ENCODE measurements around the gene MNS1. TPM values are rescaled to one million over a fixed set of nuclear protein-coding genes. Genes with fewer than 3 reads are reported as not detected.
A peak's percentile ranks its signal among the peaks of the same experiment; 100 is the strongest.
"Not testable (repeated sequence)": the region's sequence is repeated elsewhere in the genome, so short reads cannot be mapped to it uniquely, and the experiment has no call there.

The MNS1 gene
- total RNA-seq, 1 donor from 2014 or later, result 0.20 TPM

DNA sequence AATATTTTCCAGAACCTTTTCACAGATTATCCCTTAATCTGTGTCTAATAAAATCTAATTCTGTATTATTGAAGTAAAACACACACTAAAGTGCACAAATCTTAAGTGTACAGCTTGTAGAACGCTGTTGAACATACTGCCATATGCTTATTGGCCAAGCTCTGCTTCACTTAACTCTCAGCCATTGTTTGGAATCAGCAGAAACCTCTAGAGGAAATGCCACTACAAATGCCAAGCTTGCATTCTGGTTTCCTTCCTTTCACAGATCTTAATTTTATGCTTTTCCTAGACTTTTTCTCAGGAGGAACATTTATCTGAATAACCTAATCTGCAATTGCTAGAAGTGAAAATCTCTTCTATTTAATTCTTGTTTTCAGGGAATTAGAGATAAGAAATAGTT is 10.1 kb downstream of the MNS1 start:
- peak; percentile 15 to 54 for DNase-seq (ENCODE audit: low read depth in 2 of 2)

DNA sequence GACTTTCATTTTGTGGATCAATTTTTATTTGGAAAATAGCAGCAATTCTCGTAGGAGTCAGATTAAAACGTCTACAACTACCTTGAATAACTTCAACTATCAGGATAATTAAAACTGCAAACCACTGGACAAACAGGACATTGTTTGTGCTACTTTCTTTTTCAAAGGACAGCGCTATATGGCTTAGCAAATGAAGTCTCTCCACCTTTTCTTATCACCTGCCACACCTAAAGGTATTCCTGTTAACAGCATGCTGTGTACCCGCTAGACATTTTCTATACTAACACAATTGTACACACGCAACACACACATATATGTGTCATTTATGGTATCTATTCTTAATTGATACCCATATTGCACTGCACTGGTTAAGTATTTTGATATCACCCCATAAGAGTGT is 19.2 kb downstream of the MNS1 start:
- no peak for DNase-seq (ENCODE audit: low read depth in 2 of 2)

DNA sequence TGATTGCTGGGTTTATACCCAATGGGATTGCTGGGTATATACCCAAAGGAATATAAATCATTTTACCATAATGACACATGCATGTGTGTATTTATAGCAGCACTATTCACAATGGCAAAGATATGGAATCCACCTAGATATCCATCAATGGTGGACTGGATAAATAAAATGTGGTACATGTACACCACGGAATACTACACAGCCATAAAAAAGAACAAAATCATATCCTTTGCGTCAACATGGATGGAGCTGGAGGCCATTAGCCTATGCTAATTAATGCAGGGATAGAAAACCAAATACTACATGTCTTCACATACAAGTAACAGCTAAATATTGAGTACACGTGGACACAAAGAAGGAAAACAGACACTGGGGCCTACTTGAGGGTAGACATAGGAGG is 22.6 kb downstream of the MNS1 start:
- no peak for DNase-seq (ENCODE audit: low read depth in 2 of 2)

DNA sequence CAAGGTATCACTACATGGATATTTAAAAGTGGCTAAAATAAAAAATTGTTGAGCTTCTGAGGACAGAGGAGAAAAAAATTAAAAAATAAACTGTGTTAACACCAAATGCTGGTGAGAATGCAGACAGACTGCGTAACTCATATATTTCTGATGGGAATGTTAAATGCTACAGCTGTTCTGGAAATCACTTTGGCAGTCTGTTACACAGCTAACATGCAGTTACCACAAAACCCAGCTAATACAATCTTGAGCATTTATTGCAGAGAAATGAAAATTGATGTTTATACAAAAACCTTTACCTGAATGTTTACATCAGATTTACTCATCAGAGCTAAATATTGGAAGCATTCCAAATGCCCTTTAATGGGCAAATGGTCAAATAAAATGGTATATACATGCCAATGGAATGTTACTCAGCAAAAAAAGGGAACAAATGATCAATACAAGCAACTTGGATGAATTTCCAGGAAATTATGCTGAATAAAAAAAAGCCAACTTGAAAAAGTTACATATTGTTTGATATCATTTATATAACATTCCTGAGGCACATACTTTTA is 24.6 kb downstream of the MNS1 start:
- no peak for DNase-seq (ENCODE audit: low read depth in 2 of 2)

DNA sequence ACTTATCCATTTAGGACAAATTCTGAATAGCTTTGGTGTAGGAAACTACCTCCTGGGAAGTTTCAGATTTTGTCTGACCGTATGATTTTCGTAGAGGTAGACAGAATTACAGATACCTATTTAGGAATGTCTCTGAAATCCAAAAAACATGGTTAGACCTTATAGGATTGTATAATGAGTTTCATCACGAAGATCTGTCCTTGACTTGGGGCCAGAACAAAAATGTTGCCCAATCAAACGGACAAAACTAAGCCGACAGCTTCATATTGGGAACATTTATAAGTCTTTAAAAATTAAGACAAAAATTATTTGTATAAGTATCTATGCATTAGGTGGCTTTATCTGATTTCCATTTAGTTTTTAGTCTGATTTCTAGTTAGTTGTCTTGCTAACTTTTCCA is 32.6 kb downstream of the MNS1 start:
- no peak for DNase-seq (ENCODE audit: low read depth in 2 of 2)

DNA sequence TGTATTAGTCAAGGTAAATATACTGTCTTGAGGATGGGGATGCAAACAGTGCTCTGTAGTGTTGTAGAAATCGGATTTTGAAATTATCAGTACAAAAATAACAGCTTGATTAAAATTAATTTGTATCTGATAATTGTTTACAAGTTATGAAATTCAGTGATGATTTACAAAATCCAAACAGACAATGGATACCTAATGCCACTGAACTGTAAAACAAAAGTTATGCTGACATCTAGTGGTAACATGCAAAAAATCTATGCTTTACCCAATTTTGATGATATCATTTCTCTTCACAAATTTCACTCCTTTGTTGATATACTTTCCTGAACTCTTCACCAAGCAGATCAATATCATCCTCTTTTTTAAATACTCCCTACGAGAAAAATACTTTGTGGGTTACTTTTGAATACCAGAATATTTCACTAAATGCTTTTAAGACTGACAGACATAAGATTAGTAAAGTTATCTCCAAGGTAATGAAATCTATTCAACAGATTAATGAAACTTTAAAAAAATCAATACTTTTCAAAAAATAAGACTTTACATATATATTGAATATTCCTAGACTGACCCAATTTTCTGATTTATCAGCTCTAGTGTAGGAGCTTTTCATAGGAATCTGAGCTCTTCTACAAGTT is 36.0 kb downstream of the MNS1 start:
- DNase-seq (ENCODE audit: low read depth in 2 of 2), result peak; percentile 45 to 48

DNA sequence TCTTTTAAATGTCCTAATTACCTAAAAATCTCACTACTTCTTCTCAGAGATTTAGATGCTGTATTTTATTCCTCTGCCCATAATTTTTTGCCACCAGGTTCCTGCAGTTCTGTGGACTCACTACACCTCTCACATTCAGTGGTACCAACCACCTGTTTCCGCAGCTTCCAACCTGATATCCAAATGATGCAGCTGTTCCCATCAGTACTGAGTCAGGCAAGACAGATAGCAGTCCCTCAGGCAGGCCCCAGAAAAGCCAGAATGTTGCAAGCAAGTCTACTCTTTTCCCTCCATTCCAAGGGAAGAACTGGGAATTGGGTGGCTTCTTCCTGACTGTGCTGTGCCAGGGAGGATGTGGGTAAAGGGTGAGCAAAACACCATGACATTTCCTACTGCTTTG is 39.0 kb downstream of the MNS1 start:
- no peak for DNase-seq (ENCODE audit: low read depth in 2 of 2)

DNA sequence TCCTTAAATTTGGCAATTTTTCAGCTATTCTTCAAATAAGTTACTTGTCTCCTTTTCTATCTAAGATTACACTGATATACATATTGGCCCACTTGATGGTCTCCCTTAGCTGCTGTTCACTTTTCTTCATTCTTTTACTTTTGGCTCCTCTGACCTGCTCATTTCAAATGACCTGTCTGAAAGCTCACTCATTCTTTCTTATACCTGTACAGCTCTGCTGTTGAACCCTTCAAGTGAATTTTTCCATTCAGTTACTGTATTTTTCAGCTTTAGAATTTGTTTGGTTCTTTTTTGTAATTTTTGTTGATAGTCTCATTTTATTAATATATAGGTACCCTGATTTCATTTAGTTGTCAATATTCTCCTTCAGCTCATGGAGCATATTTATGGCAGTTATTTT is 39.7 kb downstream of the MNS1 start:
- no peak for DNase-seq (ENCODE audit: low read depth in 2 of 2)

DNA sequence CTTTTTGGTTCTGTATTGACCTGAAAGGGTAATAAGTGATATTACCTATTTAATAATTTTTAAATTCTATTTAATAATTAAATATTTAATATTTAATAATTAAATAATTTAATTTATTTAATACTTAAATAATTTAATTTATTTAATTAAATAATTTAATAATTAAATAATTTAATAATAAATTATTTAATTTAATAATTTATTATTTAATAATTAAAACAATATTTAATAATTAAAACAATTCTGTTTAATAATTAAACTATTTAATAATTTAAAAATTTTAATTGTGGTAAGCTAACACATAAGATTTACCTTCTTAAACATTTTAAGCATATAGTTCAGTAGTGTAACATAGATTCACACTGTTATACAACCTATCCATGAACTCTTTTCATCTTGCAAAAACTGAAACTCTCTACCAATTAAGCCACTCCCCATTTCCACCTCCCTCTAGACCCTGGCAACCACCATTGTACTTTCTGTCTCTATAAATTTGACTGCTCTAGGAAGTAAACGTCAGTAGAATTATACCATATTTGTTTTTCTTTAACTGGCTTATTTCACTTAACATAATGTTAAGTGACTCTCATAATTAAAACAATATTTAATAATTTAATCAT is 51.7 kb downstream of the MNS1 start:
- not testable (repeated sequence) for DNase-seq (ENCODE audit: low read depth in 2 of 2)

DNA sequence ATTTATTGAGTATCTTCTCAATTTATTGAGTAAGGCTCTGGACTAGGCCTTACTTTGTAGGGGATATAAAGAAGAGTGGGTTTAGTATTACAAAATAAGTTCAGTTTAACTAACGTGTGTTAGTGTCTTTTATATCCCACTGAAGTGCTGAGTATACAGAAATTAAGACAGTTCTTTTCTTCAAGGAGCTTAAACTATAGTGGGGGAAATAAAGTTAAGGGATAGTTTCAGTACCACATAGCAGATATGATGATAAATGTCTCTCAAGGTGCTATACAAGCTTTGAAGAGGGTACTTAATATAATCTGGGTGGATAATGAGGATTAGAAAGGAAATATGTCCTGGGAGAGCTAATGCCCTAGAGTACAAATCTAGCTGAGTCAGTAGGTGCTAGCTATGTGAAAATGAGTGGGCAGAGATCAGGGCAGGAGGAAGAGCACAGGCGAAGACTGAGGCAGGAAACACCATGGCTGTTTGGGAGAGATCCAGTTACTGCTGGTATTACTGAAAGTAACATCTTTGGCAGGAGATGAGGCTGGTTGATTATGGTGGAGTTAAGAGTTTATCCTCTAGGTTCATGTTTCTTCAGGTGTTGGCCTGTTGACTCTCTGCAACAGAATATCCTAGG is 53.7 kb downstream of the MNS1 start:
- DNase-seq (ENCODE audit: low read depth in 2 of 2), result no peak

DNA sequence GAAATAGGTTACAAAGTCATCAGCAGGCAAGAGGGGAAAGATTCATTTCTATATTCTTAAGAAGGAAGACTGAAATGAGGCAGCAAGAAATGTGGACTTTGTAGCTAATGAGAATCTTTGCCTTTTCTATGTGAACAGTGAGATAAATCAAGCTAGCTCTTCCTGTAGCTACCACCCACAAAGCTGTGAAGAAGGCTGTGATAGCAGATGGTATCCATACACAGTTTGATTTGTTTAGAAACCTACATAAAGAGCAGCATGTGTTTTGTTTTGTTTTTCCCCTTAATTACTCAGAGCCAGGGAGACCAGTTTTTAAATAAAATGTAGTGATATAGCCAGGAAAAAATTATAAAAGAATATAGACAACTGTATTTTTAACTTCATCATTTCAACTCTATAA is 54.2 kb downstream of the MNS1 start:
- DNase-seq (ENCODE audit: low read depth in 2 of 2), result no peak

DNA sequence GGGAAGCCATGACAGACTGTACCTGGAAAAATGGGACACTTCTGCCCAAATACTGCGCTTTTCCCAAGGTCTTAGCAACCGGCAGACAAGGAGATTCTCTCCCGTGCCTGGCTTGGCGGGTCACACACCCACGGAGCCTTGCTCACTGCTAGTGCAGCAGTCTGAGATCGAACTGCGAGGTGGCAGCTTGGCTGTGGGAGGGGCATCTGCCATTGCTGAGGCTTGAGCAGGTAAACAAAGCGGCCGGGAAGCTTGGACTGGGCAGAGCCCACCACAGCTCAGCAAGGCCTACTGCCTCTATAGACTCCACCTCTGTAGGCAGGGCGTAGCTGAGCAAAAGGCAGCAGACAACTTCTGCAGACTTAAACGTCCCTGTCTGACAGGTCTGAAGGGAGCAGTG is 65.7 kb downstream of the MNS1 start:
- DNase-seq (ENCODE audit: low read depth in 2 of 2), result not testable (repeated sequence)

DNA sequence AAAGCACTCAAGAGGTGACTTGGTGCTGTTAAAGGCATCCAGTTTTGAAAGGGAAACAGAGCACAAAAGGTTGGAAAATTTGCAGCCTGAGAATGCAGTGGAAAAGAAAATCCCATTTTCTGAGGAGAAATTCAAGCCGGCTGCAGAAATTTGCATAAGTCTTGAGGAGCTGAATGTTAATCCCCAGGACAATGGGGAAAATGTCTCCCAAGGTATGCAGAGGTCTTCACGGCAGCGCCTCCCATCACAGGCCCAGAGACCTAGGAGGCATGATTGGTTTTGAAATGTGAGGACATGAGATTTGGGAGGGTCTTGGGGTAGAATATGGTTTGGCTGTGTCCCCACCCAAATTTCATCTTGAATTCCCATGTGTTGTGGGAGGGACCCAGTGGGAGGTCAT is 67.6 kb downstream of the MNS1 start:
- not testable (repeated sequence) for DNase-seq (ENCODE audit: low read depth in 2 of 2)

DNA sequence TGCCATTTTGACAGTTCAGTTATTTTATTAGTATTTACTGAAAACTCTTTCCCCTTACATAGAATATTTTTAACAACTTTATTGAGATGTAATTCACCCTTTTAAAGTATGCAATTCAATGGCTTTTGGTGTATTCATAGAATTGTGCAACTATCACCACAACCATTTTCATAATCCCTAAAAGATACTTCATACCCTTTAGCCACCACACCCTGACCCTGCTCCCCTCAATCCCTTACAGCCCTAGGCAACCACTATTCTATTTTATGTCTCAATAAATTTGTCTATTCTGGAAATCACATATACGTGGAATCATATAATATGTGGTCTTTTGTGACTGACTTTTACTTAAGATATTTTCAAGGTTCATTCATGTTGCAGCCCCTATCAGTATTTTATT is 70.0 kb downstream of the MNS1 start:
- no peak for DNase-seq (ENCODE audit: low read depth in 2 of 2)

DNA sequence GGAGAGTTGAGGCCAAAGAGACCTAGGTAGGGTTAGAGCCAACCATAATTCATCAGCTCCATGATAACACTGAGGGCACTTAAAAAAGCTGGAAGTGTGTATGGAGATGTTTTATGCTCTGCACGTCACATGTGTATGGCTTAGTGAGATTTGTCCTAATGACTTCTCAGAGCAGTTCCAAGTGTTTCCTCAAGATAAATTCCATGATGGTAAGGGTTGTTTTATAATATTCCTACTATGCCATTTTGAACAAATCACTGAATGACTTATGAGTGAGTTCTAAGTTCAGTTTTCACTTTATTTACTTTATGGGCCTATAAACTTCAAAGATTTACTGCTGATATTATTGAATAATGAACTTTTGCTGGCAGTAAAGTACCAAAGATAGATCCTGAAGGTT is 71.7 kb downstream of the MNS1 start:
- no peak for DNase-seq (ENCODE audit: low read depth in 2 of 2)

DNA sequence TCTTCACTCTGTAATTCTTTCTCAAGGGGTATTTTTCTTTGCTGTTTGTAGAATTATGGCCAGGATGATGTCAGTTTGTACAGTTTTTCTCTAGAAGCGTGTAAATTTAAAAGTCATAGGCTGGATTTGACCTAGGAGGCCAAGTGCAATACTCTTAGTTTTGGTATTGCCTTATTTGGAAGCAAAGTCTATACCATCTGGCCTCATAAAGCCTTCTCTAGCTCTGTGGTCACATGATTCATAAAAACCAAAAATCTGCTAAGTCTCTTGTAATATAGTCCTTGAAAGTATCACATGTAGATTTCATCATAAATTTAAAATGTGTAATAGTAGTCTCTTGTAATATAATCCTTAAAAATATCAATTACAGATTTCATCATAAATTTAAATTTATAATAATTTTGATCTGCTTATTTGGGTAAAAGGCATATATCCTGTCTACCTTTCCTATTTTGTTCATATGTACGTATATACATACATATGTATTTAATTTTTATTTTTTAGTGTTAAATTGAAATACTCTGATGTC is 74.1 kb downstream of the MNS1 start:
- no peak for DNase-seq (ENCODE audit: low read depth in 2 of 2)

DNA sequence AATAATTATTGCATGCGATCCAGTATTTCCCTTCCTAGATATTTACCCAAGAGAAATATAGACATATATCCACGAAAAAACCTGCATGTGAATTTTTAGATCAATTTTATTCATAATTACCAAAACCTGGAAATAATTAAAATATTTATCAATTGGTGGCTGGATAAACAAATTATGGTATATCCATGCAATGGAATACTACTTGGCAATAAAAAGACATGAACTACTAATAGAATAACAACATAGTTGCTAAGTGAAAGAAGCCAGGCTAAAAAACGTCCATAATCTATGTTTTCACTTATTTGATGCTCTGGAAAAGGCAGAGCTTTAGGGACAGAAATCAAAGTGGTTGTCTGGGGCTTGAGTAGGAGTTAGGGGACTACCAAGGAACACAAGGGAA is 79.0 kb downstream of the MNS1 start:
- no peak for DNase-seq (ENCODE audit: low read depth in 2 of 2)

DNA sequence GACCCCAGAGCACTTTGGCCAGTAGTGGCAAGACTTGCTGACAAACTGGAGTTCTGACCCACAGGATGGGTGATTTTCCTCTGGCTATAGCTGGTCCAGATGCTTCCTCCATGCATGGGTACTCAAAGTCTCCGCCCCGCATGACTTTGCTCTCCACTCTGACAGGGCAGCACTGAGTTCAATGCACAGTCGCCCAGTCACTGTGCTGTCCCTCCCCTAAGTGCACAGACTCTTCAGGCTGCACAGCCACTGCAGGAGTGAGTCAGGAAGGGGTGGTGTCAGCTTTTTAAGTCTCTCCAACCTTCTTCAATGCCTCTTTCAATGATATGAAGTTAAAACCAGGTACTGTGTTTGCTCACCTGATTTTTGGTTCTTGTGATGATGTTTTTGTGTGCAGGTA is 81.9 kb downstream of the MNS1 start:
- DNase-seq (ENCODE audit: low read depth in 2 of 2), result no peak

Data from lung microvascular endothelial cell (primary cell).